Nephron (organoid): ENCODE data around the gene PGF.

Experiments used
- H3K27ac Mint-ChIP-seq, 3 experiments: 2 replicates each; pipeline ENCODE4 v1.8.0; 2020; ENCODE audit warnings: mixed read lengths in 3 of 3, mild to moderate bottlenecking in 2 of 3, moderate library complexity in 1 of 3
- H3K27me3 Mint-ChIP-seq: 2 replicates; pipeline ENCODE4 v1.8.0; 2021; ENCODE audit warnings: low read depth, mild to moderate bottlenecking, moderate library complexity, mixed read lengths
- H3K36me3 Mint-ChIP-seq: 2 replicates; pipeline ENCODE4 v1.8.0; 2020; ENCODE audit warnings: low read depth, mixed read lengths
- H3K4me1 Mint-ChIP-seq: 2 replicates; pipeline ENCODE4 v1.8.0; 2020; ENCODE audit warnings: mixed read lengths
- H3K4me3 Mint-ChIP-seq, 3 experiments: 2 replicates each; pipeline ENCODE4 v1.8.0; 2020; ENCODE audit warnings: mild to moderate bottlenecking in 3 of 3, mixed read lengths in 3 of 3, moderate library complexity in 2 of 3
- H3K9me3 Mint-ChIP-seq: 2 replicates; pipeline ENCODE4 v1.8.0; 2020; ENCODE audit warnings: mixed read lengths
- TF ChIP-seq, protein P1 (sequence below), 3 experiments: fragments of 200-600 bp; sonication (generic); IDR thresholded peaks; one replicate each; pipeline ENCODE4 v1.5.0; 2021; ENCODE audit warnings: antibody characterized with exemption in 3 of 3; ENCODE audit not compliant: unreplicated experiment in 3 of 3

PGF gene

DNA sequence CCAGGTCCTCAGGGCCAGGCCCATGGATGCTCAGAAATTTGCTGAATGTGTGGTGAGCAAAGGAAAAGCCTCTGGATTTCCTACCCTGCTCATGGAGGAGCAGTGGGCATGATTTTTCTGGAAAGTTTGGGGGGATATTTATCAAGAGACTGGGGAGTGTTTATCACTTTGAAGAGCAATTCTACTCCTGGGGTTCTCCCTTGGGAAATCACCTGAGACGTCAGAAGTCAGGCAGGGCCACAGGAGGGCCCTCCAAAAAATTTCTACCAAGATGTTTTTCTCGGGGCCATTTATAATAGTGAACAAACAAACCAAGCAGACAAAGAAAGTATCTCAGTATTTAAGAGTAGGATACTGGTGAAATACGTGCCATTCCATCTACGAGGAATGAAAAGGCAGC lies 27.3 kb upstream of the PGF start:
- H3K27me3 Mint-ChIP-seq, result peaks cover 8% of the 10 kb centered on the region
- H3K36me3 Mint-ChIP-seq, result no peaks in the 10 kb centered on the region
- H3K27ac Mint-ChIP-seq, result peak overlapping the region in 2 of 3 experiments; percentile 80 to 95
- TF ChIP-seq, protein P1, sequence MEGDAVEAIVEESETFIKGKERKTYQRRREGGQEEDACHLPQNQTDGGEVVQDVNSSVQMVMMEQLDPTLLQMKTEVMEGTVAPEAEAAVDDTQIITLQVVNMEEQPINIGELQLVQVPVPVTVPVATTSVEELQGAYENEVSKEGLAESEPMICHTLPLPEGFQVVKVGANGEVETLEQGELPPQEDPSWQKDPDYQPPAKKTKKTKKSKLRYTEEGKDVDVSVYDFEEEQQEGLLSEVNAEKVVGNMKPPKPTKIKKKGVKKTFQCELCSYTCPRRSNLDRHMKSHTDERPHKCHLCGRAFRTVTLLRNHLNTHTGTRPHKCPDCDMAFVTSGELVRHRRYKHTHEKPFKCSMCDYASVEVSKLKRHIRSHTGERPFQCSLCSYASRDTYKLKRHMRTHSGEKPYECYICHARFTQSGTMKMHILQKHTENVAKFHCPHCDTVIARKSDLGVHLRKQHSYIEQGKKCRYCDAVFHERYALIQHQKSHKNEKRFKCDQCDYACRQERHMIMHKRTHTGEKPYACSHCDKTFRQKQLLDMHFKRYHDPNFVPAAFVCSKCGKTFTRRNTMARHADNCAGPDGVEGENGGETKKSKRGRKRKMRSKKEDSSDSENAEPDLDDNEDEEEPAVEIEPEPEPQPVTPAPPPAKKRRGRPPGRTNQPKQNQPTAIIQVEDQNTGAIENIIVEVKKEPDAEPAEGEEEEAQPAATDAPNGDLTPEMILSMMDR (IDR thresholded peaks at IDR 0.05; ENCODE audit: unreplicated experiment in 3 of 3), result no peak
- H3K4me3 Mint-ChIP-seq, result no peak overlapping the region
- H3K9me3 Mint-ChIP-seq, result no peaks in the 10 kb centered on the region
- peaks cover 59% of the 10 kb centered on the region for H3K4me1 Mint-ChIP-seq

DNA sequence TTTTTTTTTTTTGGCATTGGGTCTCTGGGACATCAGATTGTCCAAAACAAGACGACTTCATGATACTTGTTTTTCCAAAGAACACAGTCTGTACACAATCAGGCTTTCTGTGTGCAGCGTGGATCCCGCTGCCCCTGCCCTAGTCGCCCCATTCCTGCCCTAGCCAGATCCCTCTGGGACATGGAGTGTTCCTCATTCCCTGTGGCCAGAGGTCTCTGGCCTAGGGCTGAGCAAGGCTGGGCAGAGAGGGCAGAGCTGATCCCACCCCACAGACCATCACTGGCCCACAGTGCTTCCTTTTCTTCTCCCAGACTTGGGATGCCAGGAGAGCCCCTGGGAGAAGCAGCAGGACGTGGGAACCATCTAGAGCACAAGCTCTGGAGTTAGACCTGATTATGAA lies 26.4 kb upstream of the PGF start:
- Mint-ChIP-seq H3K36me3 (no peaks in the 10 kb centered on the region), H3K9me3 (no peaks in the 10 kb centered on the region)

DNA sequence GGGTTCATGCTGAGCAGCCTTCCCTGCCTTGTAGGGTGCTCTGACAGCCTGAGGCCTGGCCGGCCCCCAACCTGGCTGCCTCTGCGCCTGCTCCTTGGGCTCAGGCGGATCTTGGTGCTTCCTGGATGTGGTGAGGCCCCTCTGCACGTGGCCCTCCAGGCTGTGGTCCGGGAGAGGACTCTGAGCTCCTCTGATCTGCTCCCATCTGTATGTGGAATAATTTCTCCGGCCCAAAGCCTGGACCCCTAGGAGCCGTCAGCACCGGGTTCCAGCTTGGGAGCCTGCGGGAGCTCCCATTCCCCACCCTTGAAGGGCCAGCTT lies 26.0 kb upstream of the PGF start:
- TF ChIP-seq, protein P1 (IDR thresholded peaks at IDR 0.05; ENCODE audit: unreplicated experiment in 3 of 3), result no peak
- H3K4me1 Mint-ChIP-seq, result peaks cover 65% of the 10 kb centered on the region
- H3K4me3 Mint-ChIP-seq, result no peak overlapping the region
- H3K27me3 Mint-ChIP-seq, result peaks cover 8% of the 10 kb centered on the region
- no peaks in the 10 kb centered on the region for H3K36me3 Mint-ChIP-seq
- no peaks in the 10 kb centered on the region for H3K9me3 Mint-ChIP-seq
- H3K27ac Mint-ChIP-seq, result peak overlapping the region; percentile 77 to 95 (median 78)

More for the DNA sequence above, 26.4 kb upstream of the PGF start:
- H3K27me3 Mint-ChIP-seq, result peaks cover 8% of the 10 kb centered on the region
- no peak overlapping the region for H3K4me3 Mint-ChIP-seq
- TF ChIP-seq, protein P1 (IDR thresholded peaks at IDR 0.05; ENCODE audit: unreplicated experiment in 3 of 3), result no peak
- H3K27ac Mint-ChIP-seq, result peak overlapping the region in 2 of 3 experiments; percentile 28 to 95
- peaks cover 60% of the 10 kb centered on the region for H3K4me1 Mint-ChIP-seq

DNA sequence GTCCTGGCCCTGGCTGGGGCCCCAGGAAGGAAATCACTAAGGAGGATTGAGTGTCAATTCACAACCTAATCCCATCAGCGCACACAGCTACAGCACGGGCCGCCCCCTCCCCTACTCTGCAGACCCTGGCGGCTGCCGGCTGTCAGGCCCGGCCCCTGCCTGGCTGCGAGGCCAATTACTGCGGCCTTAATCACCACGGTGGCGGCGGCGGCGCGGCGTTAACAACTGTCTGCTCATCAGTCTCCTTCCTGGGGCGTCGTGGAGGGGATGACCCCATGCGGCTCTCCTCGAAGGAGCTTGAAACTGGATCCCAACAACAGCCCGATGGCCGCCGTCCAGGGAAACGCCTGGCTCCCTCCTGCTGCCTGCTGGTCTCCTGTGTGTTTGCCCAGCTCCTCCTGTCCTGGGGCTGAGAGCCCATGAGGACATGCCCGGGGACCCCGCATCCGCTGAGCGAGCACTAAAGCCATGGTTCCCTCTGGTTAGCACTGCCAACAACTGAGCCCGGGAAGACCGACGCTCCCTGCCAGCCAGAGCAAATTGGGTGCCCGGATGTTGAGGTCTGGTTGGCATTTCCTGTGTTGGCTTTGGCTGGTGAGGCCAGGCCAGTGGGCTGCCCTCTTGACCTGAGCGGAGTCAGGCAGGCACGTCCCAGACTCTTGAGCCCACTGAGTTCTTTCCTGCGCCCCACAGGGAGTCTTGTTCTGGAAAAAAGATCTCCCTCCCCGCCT lies 25.5 kb upstream of the PGF start:
- TF ChIP-seq, protein P1 (IDR thresholded peaks at IDR 0.05; ENCODE audit: unreplicated experiment in 3 of 3), result no peak

DNA sequence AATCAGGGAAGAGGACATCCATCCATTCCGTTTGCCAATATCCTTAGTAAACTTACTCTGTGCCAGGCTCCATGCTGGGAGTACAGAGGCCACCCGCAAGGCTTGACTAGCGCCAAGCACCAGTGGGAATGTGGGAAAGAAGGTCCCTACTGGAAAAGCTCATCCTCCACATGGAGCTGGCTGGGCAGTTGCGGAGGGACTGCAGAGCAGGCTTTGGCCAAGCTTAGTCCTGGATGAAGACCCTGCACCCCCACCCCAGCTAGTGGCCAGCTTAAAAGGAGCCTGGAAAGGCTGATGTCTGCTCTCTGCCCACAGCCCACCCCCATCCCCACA lies 25.0 kb upstream of the PGF start:
- TF ChIP-seq, protein P1 (IDR thresholded peaks at IDR 0.05; ENCODE audit: unreplicated experiment in 3 of 3), result no peak
- peaks cover 75% of the 10 kb centered on the region for H3K4me1 Mint-ChIP-seq
- peak overlapping the region; percentile 77 to 95 (median 78) for H3K27ac Mint-ChIP-seq
- peaks cover 8% of the 10 kb centered on the region for H3K27me3 Mint-ChIP-seq
- H3K9me3 Mint-ChIP-seq, result no peaks in the 10 kb centered on the region
- no peaks in the 10 kb centered on the region for H3K36me3 Mint-ChIP-seq
- H3K4me3 Mint-ChIP-seq, result peak overlapping the region in 1 of 3 experiments; percentile 35

More for the DNA sequence above, 25.5 kb upstream of the PGF start:
- H3K4me1 Mint-ChIP-seq, result peaks cover 70% of the 10 kb centered on the region
- H3K27me3 Mint-ChIP-seq, result peaks cover 8% of the 10 kb centered on the region
- peak overlapping the region in 1 of 3 experiments; percentile 35 for H3K4me3 Mint-ChIP-seq
- no peaks in the 10 kb centered on the region for H3K9me3 Mint-ChIP-seq
- no peaks in the 10 kb centered on the region for H3K36me3 Mint-ChIP-seq
- H3K27ac Mint-ChIP-seq, result peak overlapping the region; percentile 77 to 95 (median 78)
